Lower leg skin (tissue), 3 donors: Measurements from ENCODE around the gene ATF2.

Source experiments
- POLR2A ChIP-seq, 2 donors: fragments of 450-650 bp; IDR thresholded peaks; one replicate each; pipeline ENCODE4 v1.6.1; 2016 to 2017; ENCODE audit warnings: antibody characterized with exemption in 2 of 2, mild to moderate bottlenecking in 1 of 2, moderate library complexity in 1 of 2
- TF ChIP-seq, protein P1 (sequence below), 3 donors: fragments of 450-650 bp; IDR thresholded peaks; one replicate each; pipeline ENCODE4 v1.5.1; 2016; ENCODE audit warnings: antibody characterized with exemption in 3 of 3, mild to moderate bottlenecking in 3 of 3, moderate library complexity in 2 of 3

DNA sequence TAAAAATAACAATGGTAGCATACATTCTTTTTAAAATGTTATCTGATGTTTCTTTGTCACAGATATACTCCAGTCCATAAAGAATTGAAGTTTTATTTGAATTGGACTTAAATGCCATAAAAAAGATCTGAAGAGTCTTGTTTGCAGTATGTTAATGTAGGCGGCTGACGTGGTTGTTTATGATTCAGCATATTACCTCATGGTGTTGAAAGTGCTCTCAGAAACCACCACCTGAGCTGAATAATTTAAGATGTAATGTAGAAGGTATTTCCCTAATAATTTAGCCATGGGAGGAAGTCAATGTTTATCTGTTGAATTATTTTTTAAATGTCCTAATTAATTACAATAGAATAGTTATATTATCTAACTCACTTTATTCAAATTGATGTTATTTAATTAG is 104.3 kb downstream of the ATF2 start:
- TF ChIP-seq POLR2A (IDR thresholded peaks at IDR 0.05) = no peak
- TF ChIP-seq, protein P1, sequence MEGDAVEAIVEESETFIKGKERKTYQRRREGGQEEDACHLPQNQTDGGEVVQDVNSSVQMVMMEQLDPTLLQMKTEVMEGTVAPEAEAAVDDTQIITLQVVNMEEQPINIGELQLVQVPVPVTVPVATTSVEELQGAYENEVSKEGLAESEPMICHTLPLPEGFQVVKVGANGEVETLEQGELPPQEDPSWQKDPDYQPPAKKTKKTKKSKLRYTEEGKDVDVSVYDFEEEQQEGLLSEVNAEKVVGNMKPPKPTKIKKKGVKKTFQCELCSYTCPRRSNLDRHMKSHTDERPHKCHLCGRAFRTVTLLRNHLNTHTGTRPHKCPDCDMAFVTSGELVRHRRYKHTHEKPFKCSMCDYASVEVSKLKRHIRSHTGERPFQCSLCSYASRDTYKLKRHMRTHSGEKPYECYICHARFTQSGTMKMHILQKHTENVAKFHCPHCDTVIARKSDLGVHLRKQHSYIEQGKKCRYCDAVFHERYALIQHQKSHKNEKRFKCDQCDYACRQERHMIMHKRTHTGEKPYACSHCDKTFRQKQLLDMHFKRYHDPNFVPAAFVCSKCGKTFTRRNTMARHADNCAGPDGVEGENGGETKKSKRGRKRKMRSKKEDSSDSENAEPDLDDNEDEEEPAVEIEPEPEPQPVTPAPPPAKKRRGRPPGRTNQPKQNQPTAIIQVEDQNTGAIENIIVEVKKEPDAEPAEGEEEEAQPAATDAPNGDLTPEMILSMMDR (IDR thresholded peaks at IDR 0.05) = no peak
